Measurements from ENCODE around the gene GMPPA. TPM values are rescaled to one million over a fixed set of nuclear protein-coding genes. Genes with fewer than 3 reads are reported as not detected.

The GMPPA gene
- total RNA-seq, 4 donors from 2014 or later: 22.6 to 37.8 (median 29.4) TPM

GRCh38 chr2:219480004-219480403 is 18.7 kb upstream of the GMPPA start:
- TF ChIP-seq, protein P1, sequence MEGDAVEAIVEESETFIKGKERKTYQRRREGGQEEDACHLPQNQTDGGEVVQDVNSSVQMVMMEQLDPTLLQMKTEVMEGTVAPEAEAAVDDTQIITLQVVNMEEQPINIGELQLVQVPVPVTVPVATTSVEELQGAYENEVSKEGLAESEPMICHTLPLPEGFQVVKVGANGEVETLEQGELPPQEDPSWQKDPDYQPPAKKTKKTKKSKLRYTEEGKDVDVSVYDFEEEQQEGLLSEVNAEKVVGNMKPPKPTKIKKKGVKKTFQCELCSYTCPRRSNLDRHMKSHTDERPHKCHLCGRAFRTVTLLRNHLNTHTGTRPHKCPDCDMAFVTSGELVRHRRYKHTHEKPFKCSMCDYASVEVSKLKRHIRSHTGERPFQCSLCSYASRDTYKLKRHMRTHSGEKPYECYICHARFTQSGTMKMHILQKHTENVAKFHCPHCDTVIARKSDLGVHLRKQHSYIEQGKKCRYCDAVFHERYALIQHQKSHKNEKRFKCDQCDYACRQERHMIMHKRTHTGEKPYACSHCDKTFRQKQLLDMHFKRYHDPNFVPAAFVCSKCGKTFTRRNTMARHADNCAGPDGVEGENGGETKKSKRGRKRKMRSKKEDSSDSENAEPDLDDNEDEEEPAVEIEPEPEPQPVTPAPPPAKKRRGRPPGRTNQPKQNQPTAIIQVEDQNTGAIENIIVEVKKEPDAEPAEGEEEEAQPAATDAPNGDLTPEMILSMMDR (IDR thresholded peaks at IDR 0.05): no peak
- no peak for DNase-seq (ENCODE audit: low spot score)
- no peak for ATAC-seq (ENCODE audit: low FRiP score)

GRCh38 chr2:219482674-219483405 is 15.9 kb upstream of the GMPPA start:
- ATAC-seq (ENCODE audit: low FRiP score) (no peak), DNase-seq (ENCODE audit: low spot score) (no peak)
- TF ChIP-seq, protein P1 (IDR thresholded peaks at IDR 0.05): no peak

DNA sequence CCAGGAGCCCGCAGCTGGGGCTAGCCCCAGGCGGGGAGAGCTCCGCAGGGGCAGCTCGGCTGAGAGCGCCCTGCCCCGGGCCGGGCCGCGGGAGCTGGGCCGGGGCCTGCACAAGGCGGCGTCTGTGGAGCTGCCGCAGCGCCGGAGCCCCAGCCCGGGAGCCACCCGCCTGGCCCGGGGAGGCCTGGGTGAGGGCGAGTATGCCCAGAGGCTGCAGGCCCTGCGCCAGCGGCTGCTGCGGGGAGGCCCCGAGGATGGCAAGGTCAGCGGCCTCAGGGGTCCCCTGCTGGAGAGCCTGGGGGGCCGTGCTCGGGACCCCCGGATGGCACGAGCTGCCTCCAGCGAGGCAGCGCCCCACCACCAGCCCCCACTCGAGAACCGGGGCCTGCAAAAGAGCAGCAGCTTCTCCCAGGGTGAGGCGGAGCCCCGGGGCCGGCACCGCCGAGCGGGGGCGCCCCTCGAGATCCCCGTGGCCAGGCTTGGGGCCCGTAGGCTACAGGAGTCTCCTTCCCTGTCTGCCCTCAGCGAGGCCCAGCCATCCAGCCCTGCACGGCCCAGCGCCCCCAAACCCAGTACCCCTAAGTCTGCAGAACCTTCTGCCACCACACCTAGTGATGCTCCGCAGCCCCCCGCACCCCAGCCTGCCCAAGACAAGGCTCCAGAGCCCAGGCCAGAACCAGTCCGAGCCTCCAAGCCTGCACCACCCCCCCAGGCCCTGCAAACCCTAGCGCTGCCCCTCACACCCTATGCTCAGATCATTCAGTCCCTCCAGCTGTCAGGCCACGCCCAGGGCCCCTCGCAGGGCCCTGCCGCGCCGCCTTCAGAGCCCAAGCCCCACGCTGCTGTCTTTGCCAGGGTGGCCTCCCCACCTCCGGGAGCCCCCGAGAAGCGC is 15.0 kb upstream of the GMPPA start:
- ATAC-seq (ENCODE audit: low FRiP score): no peak
- TF ChIP-seq, protein P1 (IDR thresholded peaks at IDR 0.05): no peak

GRCh38 chr2:219484343-219485200 is 14.1 kb upstream of the GMPPA start:
- ATAC-seq (ENCODE audit: low FRiP score) (no peak), DNase-seq (ENCODE audit: low spot score) (no peak)
- TF ChIP-seq, protein P1 (IDR thresholded peaks at IDR 0.05): no peak

More for the DNA sequence above, 15.0 kb upstream of the GMPPA start:
- no peak for DNase-seq (ENCODE audit: low spot score)

DNA sequence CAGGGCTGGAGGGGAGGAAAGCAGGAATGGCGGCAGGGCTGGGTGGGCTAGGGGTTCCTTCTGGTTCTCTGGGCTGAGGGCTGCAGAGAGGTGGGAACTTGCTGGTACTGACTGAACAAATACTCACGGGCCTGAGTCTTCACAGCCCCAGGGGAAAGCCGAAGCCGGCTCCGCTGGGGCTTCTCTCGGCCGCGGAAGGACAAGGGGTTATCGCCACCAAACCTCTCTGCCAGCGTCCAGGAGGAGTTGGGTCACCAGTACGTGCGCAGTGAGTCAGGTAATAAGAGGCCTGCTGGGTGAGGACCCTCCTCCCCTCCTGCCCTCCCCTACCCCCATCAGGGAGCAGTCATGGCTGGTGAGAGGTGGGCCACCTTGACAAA is 13.5 kb upstream of the GMPPA start:
- TF ChIP-seq, protein P1 (IDR thresholded peaks at IDR 0.05): no peak
- no peak for DNase-seq (ENCODE audit: low spot score)
- no peak for ATAC-seq (ENCODE audit: low FRiP score)

GRCh38 chr2:219486380-219486959 is 12.2 kb upstream of the GMPPA start:
- ATAC-seq (ENCODE audit: low FRiP score) (no peak), DNase-seq (ENCODE audit: low spot score) (no peak)
- TF ChIP-seq, protein P1 (IDR thresholded peaks at IDR 0.05): no peak

Data from omental fat pad (tissue), 4 donors.